Esophagus muscularis mucosa (tissue), 3 donors: ENCODE data around the gene CD40LG.

Source experiments
- CTCF ChIP-seq, 3 experiments: fragments of 200-600 bp in 2 of 3; fragments of 450-650 bp in 1 of 3; sonication (generic) in 2 of 3; IDR thresholded peaks; one replicate each; pipeline ENCODE4 v1.5.1; 2017 to 2019; ENCODE audit warnings: antibody characterized with exemption in 3 of 3, mild to moderate bottlenecking in 2 of 3, moderate library complexity in 1 of 3
- POLR2AphosphoS5 ChIP-seq, 2 donors: sonication (generic); formaldehyde crosslinking; IDR thresholded peaks; one replicate each; pipeline ENCODE4 v1.6.1; 2017; ENCODE audit warnings: antibody characterized with exemption in 2 of 2

- TF ChIP-seq CTCF (IDR thresholded peaks at IDR 0.05) (no peak), POLR2AphosphoS5 (IDR thresholded peaks at IDR 0.05) (no peak)
Observed at GRCh38 chrX:136671006-136671610, 23.1 kb downstream of the CD40LG start.
